ENCODE data around the gene HES5.

HES5 gene

GRCh38 chr1:2547210-2548067, 17.4 kb upstream of the HES5 start:
- TF ChIP-seq, protein P1, sequence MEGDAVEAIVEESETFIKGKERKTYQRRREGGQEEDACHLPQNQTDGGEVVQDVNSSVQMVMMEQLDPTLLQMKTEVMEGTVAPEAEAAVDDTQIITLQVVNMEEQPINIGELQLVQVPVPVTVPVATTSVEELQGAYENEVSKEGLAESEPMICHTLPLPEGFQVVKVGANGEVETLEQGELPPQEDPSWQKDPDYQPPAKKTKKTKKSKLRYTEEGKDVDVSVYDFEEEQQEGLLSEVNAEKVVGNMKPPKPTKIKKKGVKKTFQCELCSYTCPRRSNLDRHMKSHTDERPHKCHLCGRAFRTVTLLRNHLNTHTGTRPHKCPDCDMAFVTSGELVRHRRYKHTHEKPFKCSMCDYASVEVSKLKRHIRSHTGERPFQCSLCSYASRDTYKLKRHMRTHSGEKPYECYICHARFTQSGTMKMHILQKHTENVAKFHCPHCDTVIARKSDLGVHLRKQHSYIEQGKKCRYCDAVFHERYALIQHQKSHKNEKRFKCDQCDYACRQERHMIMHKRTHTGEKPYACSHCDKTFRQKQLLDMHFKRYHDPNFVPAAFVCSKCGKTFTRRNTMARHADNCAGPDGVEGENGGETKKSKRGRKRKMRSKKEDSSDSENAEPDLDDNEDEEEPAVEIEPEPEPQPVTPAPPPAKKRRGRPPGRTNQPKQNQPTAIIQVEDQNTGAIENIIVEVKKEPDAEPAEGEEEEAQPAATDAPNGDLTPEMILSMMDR (IDR thresholded peaks at IDR 0.05; ENCODE audit: low read depth, low read length) = no peak
- H3K27ac ChIP-seq = no peak overlapping the region
- no peaks in the 10 kb centered on the region for H3K36me3 ChIP-seq
- no peak overlapping the region for H3K4me3 ChIP-seq (ENCODE audit: low read depth, low read length)
- no peak for DNase-seq
- no peaks in the 10 kb centered on the region for H3K27me3 ChIP-seq (ENCODE audit: insufficient read depth, low read depth, severe bottlenecking)
- no peaks in the 10 kb centered on the region for H3K9me3 ChIP-seq (ENCODE audit: severe bottlenecking)

GRCh38 chr1:2546515-2547209, 16.6 kb upstream of the HES5 start:
- H3K4me3 ChIP-seq (ENCODE audit: low read depth, low read length) = no peak overlapping the region
- peak overlapping the region; percentile 62 for H3K27ac ChIP-seq
- no peaks in the 10 kb centered on the region for H3K27me3 ChIP-seq (ENCODE audit: insufficient read depth, low read depth, severe bottlenecking)
- peak; percentile 48 for DNase-seq
- H3K9me3 ChIP-seq (ENCODE audit: severe bottlenecking) = no peaks in the 10 kb centered on the region
- TF ChIP-seq, protein P1 (IDR thresholded peaks at IDR 0.05; ENCODE audit: low read depth, low read length) = no peak
- H3K36me3 ChIP-seq = no peaks in the 10 kb centered on the region

- no peaks in the 10 kb centered on the region for H3K9me3 ChIP-seq (ENCODE audit: severe bottlenecking)
- no peaks in the 10 kb centered on the region for H3K27me3 ChIP-seq (ENCODE audit: insufficient read depth, low read depth, severe bottlenecking)
- TF ChIP-seq, protein P1 (IDR thresholded peaks at IDR 0.05; ENCODE audit: low read depth, low read length) = no peak
Measured at GRCh38 chr1:2545754-2546514, 15.9 kb upstream of the HES5 start.

DNA sequence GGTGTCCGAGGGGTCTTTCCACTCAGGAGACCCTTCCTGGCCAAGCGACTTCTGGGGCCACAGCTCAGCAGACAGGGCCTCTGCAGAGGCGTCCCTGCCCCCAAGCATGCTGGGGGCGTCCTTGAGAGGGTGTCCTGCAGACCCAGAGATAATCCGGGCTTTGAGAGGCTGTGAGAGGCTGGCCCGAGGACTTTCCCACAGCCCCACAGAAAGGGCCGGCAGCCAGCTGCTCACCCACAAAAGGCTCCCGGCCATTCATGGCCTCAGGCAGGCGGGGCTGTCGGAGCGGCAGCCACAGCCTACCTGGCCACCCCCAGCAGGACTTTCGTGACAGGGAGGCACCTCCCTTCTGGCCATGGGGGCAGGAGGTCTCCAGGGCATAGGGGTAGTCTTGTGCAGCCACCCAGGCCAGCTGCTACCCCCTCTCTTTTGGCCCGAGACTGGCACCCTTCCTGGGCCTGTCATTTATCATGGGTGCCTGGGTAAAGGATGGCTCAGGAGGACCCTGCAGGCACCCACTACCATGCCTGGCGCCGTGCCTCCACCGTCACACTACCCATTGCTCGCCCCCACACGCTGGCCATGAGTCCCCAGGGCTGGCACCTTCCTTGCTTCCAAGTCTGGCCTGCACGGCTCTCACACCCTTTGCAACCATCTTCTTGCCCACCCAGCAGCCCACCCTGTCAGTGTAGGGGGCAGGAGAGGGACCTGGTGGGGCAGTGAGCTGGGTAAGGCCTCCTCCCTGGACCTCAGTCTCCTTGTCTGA, 15.0 kb upstream of the HES5 start:
- DNase-seq = peak; percentile 92
- peak overlapping the region; percentile 97 for H3K27ac ChIP-seq
- H3K4me3 ChIP-seq (ENCODE audit: low read depth, low read length) = peak overlapping the region; percentile 28
- TF ChIP-seq, protein P1 (IDR thresholded peaks at IDR 0.05; ENCODE audit: low read depth, low read length) = no peak
- H3K27me3 ChIP-seq (ENCODE audit: insufficient read depth, low read depth, severe bottlenecking) = no peaks in the 10 kb centered on the region
- H3K9me3 ChIP-seq (ENCODE audit: severe bottlenecking) = no peaks in the 10 kb centered on the region
- H3K36me3 ChIP-seq = no peaks in the 10 kb centered on the region

More at GRCh38 chr1:2545754-2546514, 15.9 kb upstream of the HES5 start:
- Histone ChIP-seq H3K4me3 (ENCODE audit: low read depth, low read length) (peak overlapping the region; percentile 28), H3K36me3 (no peaks in the 10 kb centered on the region), H3K27ac (peak overlapping the region; percentile 97)
- DNase-seq = peak; percentile 97

Measured in WERI-Rb-1 (cell line).